GM12865 (cell line): Measurements from ENCODE around the gene YIF1B.

Experiments
- DNase-seq: peaks from one replicate; pipeline ENCODE4 v3.0.0; 2010; ENCODE audit warnings: low read depth
- H3K4me3 ChIP-seq: 2 replicates; pipeline ENCODE4 v1.5.1; 2011; ENCODE audit warnings: mild to moderate bottlenecking, low read depth, low read length, control low read depth
- TF ChIP-seq, protein P1 (sequence below): IDR thresholded peaks from 2 replicates; pipeline ENCODE4 v1.5.1; 2011; ENCODE audit warnings: low read length, control low read depth, low read depth, inconsistent platforms; ENCODE audit not compliant: insufficient read depth; ENCODE audit errors: missing control alignments

Gene YIF1B

DNA sequence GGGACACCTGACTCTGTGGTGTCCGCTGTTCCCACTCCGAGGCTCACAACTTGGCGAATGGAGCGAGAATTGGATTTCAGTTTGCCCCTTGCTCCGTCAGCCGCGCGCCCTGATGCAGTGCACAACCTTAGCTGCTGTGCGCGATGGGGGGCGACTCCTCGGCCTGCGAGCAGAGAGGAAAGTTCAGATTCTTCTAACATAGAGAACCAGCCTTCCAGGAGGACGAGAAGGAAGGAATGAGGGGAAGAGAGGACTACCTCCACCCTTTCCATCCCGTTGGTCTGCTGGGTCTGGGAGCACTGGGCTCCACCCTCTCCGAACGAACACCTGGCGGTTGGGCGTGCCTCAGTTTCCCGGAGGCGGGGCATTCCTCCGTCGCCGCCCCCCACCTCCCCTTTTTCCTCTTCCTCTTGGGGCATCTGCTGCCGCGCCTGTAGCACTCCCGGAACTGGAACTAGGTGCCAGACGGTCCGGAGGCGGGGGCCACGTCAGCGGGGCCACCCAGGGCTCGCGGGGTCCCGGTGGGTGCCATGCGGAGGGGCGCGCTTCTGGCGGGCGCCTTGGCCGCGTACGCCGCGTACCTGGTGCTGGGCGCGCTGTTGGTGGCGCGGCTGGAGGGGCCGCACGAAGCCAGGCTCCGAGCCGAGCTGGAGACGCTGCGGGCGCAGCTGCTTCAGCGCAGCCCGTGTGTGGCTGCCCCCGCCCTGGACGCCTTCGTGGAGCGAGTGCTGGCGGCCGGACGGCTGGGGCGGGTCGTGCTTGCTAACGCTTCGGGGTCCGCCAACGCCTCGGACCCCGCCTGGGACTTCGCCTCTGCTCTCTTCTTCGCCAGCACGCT is 3.9 kb upstream of the YIF1B start, which contains the start of gene KCNK6:
Gene KCNK6, plus strand, starts transcription at position 425 of the 838 bp plus-strand sequence. Its CDS starts 106 bp downstream, at position 531.
- H3K4me3 ChIP-seq: peak within 1 kb of the TSS; percentile 59
- TF ChIP-seq, protein P1, sequence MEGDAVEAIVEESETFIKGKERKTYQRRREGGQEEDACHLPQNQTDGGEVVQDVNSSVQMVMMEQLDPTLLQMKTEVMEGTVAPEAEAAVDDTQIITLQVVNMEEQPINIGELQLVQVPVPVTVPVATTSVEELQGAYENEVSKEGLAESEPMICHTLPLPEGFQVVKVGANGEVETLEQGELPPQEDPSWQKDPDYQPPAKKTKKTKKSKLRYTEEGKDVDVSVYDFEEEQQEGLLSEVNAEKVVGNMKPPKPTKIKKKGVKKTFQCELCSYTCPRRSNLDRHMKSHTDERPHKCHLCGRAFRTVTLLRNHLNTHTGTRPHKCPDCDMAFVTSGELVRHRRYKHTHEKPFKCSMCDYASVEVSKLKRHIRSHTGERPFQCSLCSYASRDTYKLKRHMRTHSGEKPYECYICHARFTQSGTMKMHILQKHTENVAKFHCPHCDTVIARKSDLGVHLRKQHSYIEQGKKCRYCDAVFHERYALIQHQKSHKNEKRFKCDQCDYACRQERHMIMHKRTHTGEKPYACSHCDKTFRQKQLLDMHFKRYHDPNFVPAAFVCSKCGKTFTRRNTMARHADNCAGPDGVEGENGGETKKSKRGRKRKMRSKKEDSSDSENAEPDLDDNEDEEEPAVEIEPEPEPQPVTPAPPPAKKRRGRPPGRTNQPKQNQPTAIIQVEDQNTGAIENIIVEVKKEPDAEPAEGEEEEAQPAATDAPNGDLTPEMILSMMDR: no peak
- DNase-seq: peak; percentile 26

DNA sequence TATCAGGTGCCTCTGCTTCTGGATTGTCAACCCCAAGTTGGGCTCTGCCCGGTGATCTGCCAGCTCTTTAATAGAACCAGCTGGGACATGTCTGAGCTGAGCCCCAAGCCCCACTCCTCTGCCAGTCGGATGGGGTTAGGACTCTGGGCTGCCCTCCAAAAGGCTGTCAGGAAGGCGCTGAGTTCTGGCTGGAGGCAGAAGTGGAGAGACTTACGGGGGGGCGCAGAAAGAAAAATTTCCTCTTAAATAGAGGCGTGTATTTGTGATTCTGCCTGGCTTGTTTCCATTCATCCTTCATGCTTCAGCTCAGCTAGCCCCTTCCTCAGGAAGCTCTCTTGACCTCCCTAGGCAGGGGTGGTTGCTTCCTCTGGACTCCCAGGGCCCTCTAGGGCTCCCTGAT is 2.9 kb upstream of the YIF1B start:
- TF ChIP-seq, protein P1: no peak
- no peak for DNase-seq
- no peak overlapping the region for H3K4me3 ChIP-seq

DNA sequence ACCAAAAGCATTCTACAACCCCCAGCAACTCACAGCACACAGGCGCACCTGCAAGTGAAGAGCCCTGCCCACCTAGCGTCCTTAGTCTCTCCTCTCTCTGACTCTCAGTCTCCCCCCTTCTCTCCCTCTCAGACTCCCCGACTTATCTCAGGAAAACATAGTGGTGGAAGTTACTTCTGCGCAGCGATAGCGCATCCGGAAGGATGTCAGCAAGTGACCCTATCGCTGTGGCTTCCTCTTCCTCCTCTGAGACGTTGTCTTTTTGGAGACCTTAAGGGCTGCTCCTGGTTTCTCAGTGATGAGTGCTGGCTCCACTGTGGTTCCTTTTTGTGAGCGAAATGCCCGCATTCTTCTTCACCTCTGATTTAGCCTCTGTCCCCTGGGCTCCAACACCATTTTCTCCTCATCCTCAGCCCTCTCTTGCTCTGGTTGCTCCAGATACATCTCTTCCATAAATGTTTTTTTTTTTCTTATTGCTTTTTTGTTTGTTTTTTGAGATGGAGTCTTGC is 1.4 kb upstream of the YIF1B start:
- H3K4me3 ChIP-seq: peak overlapping the region; percentile 21; the same call in 1 of the 2 replicates
- DNase-seq: peak; percentile 23
- TF ChIP-seq, protein P1: no peak

DNA sequence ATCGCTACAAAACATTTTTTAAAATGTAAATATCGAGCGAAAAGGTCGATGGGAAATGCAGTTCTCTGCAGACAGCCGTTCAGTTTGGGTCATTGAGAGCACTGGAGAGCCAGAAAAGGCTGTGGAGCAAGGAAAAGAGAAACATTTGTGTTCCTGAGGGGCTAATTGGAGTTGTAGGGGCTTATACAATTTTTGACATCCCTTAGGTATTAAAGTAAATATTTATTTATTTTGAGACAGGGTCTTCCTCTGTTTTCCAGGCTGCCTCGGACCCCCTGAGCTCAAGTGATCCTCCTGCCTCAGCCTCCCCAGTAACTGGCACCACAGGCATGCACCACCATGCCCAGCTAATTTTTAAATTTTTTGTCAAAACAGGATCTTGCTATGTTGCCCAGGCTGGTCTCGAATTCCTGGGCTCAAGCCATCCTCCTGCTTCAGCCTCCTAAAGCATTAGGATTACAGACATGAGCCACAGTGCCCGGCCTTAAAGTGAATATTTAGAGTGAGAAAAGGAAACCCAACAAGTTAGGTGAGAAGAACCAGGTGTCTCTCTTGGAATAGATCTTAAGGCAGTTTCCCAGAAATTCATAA is 825 bp upstream of the YIF1B start:
- H3K4me3 ChIP-seq: peak overlapping the region; percentile 67
- no peak for DNase-seq
- TF ChIP-seq, protein P1: no peak

DNA sequence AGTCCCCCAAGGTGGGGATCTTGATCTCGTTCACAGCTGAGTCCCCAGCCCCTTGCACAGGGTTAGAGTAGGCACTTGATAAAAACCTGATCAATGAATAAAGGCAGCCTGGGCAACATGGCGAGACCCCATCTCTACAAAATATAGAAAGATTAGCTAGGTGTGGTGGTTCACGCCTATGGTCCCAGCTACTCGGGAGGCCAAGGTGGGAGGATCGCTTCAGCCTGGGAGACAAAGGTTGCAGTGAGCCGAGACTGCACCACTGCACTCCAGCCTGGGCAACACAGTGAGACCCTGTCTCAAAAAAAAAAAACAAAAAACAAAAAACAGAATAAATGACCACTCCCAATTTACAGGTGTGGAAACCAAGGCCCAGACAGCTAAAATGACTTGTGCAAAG is 4.8 kb downstream of the YIF1B start:
- no peak overlapping the region for H3K4me3 ChIP-seq
- TF ChIP-seq, protein P1: no peak
- no peak for DNase-seq

DNA sequence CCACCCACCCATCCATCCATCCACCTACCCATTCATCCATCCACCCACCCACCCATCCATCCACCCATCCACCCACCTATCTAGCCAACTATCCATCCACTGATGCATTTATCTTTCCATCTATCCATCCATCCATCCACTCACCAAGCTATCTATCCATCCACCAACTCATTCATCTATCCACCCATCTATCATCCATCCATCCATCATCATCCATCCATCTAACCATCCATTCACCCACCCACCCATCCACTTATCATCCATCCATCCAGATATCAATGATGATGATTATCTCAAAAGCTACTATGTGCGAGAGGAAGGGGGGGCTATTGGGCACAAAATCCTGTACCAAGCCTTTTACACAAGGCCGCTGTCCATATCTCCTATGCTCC is 5.5 kb downstream of the YIF1B start:
- no peak for DNase-seq
- TF ChIP-seq, protein P1: no peak
- no peak overlapping the region for H3K4me3 ChIP-seq
